ENCODE measurements around the gene HLA-B.

HLA-B gene

DNA sequence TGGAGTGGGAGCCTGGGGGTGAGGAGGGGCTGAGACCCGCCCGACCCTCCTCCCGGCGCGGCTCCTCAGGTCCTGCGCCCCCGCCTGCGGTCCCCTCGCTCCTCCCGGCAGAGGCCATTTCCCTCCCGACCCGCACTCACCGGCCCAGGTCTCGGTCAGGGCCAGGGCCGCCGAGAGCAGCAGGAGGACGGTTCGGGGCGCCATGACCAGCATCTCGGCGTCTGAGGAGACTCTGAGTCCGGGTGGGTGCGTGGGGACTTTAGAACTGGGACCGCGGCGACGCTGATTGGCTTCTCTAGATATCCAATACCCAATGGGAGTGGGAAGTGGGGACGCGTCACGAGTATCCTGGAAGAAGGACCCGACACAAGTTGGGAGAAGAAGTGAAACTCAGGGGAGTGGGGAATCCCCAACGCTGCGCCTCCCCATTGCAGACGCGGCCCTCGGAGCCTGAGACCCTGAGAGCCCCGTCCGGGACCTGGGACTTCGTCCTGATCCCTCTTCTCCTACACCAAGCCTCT is at the start of gene HLA-B:
Gene HLA-B (minus strand): TSS at position 234 of the 521 bp plus-strand sequence. CDS start 21 bp downstream, at position 213.
- TF ChIP-seq ZFX (IDR thresholded peaks at IDR 0.05; ENCODE audit: borderline replicate concordance) (no peak), CTCF (IDR thresholded peaks at IDR 0.05) (no peak; the same call in 1 of the 2 replicates)
- H3K27ac ChIP-seq: no peak within 1 kb of the TSS

DNA sequence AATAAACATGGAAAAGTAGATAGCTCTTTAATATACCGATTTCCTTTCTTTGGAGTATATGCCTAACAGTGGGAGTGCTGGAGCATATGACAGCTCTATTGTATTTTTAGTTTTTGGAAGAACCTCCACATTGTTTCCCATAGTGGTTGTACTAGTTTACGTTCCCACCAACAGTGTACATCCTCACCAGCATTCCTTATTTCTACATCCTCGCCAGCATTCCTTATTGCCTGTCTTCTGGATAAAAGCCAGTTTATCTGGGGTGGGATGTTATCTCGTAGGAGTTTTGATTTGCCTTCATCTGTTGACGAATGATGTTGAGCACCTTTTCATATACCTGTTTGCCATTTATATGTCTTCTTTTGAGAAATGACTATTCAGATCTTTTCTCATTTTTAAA is 49.0 kb upstream of the HLA-B start:
- TF ChIP-seq CTCF (IDR thresholded peaks at IDR 0.05) (no peak), ZFX (IDR thresholded peaks at IDR 0.05; ENCODE audit: borderline replicate concordance) (no peak)
- no peak overlapping the region for H3K27ac ChIP-seq

DNA sequence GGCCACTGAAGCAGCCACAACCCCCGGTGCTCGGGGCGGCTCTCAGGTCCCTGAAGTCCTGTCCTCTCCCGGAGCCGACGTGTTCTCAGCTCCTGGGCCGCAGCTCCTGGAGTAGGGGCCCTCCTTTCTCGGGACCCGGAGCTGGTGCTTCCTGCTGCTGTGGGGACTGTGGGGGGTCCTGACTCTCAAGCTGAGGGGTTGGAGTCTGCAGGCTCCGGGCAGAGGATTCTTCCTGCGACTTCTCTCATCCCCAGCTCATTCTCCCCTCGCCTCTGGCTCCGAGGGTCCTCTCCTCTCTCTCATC is 47.0 kb upstream of the HLA-B start:
- TF ChIP-seq CTCF (IDR thresholded peaks at IDR 0.05): 0 out of 2 replicates have a peak, but pooled peaks have one; percentile 0
- 0 out of 2 replicates have a peak overlapping the region, but pooled peaks have one; percentile 4 for H3K27ac ChIP-seq

DNA sequence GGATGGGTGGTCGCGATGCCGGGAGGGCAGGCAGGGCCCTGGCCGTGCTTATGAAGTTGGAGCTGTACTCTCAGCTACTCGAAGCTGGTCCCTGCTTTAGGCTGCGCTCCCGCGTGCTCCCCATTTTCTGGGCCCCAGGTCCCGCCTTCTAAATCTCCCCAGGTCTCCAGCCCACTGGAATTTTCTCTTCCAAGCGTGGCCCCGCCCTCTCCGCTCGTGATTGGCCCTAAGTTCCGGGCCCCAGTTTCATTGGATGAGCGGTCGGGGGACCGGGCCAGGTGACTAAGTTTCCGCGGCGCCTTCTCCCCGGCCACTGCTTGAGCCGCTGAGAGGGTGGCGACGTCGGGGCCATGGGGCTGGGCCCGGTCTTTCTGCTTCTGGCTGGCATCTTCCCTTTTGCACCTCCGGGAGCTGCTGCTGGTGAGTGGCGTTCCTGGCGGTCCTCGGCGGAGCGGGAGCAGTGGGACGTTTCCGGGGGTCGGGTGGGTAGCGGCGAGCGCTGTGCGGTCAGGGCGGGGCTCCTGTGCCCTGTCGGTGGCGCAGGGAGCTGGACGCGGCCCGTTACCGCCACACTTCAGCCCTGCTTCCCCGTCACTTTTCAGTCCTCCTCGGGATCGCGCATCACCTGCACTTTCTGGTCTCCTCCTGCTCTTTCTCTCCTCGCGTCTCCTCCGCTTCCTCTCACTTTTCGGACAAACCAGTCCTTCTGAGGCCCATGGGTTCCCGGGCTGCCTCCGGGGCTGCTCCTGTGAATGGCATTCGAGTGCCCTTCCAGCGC is 46.5 kb upstream of the HLA-B start, which contains the start of gene MICA:
Gene MICA (plus strand): TSS at position 313 of the 778 bp plus-strand sequence. CDS start 38 bp downstream, at position 351.
- 0 out of 2 replicates have a peak within 1 kb of the TSS, but pooled peaks have one; percentile 4 for H3K27ac ChIP-seq
- TF ChIP-seq CTCF (IDR thresholded peaks at IDR 0.05) (0 out of 2 replicates have a peak, but pooled peaks have one; percentile 3), ZFX (IDR thresholded peaks at IDR 0.05; ENCODE audit: borderline replicate concordance) (no peak)

- H3K27ac ChIP-seq: no peak overlapping the region
- TF ChIP-seq ZFX (IDR thresholded peaks at IDR 0.05; ENCODE audit: borderline replicate concordance) (no peak), CTCF (IDR thresholded peaks at IDR 0.05) (no peak)
Observed at GRCh38 chr6:31402324-31403282, 45.6 kb upstream of the HLA-B start.

- TF ChIP-seq CTCF (IDR thresholded peaks at IDR 0.05): no peak
- H3K27ac ChIP-seq: peak overlapping the region; percentile 88
Observed at GRCh38 chr6:31401403-31401802, 44.4 kb upstream of the HLA-B start.

Measured in 22Rv1 (cell line).